ENCODE measurements around the gene MSI2.

- TF ChIP-seq CTCF (IDR thresholded peaks at IDR 0.05; ENCODE audit: insufficient read depth, low read depth, low read length) (no peak), EZH2 (IDR thresholded peaks at IDR 0.05; ENCODE audit: insufficient read depth, low read length) (no peak)
Observed at GRCh38 chr17:57405491-57406072, 149.3 kb downstream of the MSI2 start.
